Measurements from ENCODE around the gene WDR74. TPM values are rescaled to one million over a fixed set of nuclear protein-coding genes. Genes with fewer than 3 reads are reported as not detected.
A peak's percentile ranks its signal among the peaks of the same experiment; 100 is the strongest.

Gene WDR74
- total and polyA plus RNA-seq, 2 of the 13 experiments (the other 11 are each of a cell fraction or from before 2014, with no cell fraction given), result 77.0 to 83.3 TPM

DNA sequence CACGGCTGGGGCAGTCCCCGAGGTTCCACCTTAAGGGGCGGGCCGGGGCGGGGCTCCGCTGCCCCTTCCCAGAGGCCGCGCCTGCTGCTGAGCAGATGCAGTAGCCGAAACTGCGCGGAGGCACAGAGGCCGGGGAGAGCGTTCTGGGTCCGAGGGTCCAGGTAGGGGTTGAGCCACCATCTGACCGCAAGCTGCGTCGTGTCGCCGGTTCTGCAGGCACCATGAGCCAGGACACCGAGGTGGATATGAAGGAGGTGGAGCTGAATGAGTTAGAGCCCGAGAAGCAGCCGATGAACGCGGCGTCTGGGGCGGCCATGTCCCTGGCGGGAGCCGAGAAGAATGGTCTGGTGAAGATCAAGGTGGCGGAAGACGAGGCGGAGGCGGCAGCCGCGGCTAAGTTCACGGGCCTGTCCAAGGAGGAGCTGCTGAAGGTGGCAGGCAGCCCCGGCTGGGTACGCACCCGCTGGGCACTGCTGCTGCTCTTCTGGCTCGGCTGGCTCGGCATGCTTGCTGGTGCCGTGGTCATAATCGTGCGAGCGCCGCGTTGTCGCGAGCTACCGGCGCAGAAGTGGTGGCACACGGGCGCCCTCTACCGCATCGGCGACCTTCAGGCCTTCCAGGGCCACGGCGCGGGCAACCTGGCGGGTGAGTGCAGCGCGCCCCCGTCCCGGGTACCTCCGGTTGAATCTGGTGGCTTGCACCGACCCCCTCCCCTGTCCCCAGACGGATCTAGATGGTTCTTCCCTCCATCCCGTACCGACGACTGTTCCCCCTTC, 41.6 kb upstream of the WDR74 start, which contains the start of gene SLC3A2 (continued):
- TF ChIP-seq ZNF883 (CRISPR knock-in tag; IDR thresholded peaks at IDR 0.05; ENCODE audit: not compliant biosample characterization), result peak; percentile 79
- no peak for TF ChIP-seq ELF4 (CRISPR knock-in tag; IDR thresholded peaks at IDR 0.05; ENCODE audit: borderline replicate concordance)
- TF ChIP-seq, protein P1, sequence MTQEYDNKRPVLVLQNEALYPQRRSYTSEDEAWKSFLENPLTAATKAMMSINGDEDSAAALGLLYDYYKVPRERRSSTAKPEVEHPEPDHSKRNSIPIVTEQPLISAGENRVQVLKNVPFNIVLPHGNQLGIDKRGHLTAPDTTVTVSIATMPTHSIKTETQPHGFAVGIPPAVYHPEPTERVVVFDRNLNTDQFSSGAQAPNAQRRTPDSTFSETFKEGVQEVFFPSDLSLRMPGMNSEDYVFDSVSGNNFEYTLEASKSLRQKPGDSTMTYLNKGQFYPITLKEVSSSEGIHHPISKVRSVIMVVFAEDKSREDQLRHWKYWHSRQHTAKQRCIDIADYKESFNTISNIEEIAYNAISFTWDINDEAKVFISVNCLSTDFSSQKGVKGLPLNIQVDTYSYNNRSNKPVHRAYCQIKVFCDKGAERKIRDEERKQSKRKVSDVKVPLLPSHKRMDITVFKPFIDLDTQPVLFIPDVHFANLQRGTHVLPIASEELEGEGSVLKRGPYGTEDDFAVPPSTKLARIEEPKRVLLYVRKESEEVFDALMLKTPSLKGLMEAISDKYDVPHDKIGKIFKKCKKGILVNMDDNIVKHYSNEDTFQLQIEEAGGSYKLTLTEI (CRISPR knock-in tag; conservative IDR thresholded peaks at IDR 0.05), result no peak
- TF ChIP-seq AHR (CRISPR knock-in tag; IDR thresholded peaks at IDR 0.05), result peak; percentile 72; the same call in 1 of the 2 replicates
- TF ChIP-seq, protein P2, sequence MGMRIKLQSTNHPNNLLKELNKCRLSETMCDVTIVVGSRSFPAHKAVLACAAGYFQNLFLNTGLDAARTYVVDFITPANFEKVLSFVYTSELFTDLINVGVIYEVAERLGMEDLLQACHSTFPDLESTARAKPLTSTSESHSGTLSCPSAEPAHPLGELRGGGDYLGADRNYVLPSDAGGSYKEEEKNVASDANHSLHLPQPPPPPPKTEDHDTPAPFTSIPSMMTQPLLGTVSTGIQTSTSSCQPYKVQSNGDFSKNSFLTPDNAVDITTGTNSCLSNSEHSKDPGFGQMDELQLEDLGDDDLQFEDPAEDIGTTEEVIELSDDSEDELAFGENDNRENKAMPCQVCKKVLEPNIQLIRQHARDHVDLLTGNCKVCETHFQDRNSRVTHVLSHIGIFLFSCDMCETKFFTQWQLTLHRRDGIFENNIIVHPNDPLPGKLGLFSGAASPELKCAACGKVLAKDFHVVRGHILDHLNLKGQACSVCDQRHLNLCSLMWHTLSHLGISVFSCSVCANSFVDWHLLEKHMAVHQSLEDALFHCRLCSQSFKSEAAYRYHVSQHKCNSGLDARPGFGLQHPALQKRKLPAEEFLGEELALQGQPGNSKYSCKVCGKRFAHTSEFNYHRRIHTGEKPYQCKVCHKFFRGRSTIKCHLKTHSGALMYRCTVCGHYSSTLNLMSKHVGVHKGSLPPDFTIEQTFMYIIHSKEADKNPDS (CRISPR knock-in tag; IDR thresholded peaks at IDR 0.05), result no peak
- no peak for TF ChIP-seq KLF9 (CRISPR knock-in tag; IDR thresholded peaks at IDR 0.05; ENCODE audit: low read depth)
- TF ChIP-seq ZNF546 (CRISPR knock-in tag; conservative IDR thresholded peaks at IDR 0.05), result no peak
- TF ChIP-seq GPN1 (CRISPR knock-in tag; IDR thresholded peaks at IDR 0.05; ENCODE audit: borderline replicate concordance), result peak; percentile 51; the same call in 1 of the 2 replicates
- TF ChIP-seq SNRNP70 (IDR thresholded peaks at IDR 0.05; ENCODE audit: low read depth, low read length), result no peak
- TF ChIP-seq, protein P3, sequence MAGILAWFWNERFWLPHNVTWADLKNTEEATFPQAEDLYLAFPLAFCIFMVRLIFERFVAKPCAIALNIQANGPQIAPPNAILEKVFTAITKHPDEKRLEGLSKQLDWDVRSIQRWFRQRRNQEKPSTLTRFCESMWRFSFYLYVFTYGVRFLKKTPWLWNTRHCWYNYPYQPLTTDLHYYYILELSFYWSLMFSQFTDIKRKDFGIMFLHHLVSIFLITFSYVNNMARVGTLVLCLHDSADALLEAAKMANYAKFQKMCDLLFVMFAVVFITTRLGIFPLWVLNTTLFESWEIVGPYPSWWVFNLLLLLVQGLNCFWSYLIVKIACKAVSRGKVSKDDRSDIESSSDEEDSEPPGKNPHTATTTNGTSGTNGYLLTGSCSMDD (CRISPR knock-in tag; IDR thresholded peaks at IDR 0.05), result no peak
- TF ChIP-seq, protein P4, sequence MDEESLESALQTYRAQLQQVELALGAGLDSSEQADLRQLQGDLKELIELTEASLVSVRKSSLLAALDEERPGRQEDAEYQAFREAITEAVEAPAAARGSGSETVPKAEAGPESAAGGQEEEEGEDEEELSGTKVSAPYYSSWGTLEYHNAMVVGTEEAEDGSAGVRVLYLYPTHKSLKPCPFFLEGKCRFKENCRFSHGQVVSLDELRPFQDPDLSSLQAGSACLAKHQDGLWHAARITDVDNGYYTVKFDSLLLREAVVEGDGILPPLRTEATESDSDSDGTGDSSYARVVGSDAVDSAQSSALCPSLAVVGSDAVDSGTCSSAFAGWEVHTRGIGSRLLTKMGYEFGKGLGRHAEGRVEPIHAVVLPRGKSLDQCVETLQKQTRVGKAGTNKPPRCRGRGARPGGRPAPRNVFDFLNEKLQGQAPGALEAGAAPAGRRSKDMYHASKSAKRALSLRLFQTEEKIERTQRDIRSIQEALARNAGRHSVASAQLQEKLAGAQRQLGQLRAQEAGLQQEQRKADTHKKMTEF (CRISPR knock-in tag; IDR thresholded peaks at IDR 0.05), result peak; percentile 78; the same call in 1 of the 2 replicates
- TF ChIP-seq ZNF557 (CRISPR knock-in tag; IDR thresholded peaks at IDR 0.05), result no peak
- TF ChIP-seq ZNF274 (CRISPR knock-in tag; IDR thresholded peaks at IDR 0.05), result peak; percentile 81
- no peak for TF ChIP-seq TSC22D2 (CRISPR knock-in tag; IDR thresholded peaks at IDR 0.05; ENCODE audit: borderline replicate concordance)
- TF ChIP-seq, protein P5, sequence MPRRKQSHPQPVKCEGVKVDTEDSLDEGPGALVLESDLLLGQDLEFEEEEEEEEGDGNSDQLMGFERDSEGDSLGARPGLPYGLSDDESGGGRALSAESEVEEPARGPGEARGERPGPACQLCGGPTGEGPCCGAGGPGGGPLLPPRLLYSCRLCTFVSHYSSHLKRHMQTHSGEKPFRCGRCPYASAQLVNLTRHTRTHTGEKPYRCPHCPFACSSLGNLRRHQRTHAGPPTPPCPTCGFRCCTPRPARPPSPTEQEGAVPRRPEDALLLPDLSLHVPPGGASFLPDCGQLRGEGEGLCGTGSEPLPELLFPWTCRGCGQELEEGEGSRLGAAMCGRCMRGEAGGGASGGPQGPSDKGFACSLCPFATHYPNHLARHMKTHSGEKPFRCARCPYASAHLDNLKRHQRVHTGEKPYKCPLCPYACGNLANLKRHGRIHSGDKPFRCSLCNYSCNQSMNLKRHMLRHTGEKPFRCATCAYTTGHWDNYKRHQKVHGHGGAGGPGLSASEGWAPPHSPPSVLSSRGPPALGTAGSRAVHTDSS (CRISPR knock-in tag; conservative IDR thresholded peaks at IDR 0.05), result no peak
- 0 out of 2 replicates have a peak, but pooled peaks have one; percentile 26 for TF ChIP-seq FIP1L1 (IDR thresholded peaks at IDR 0.05; ENCODE audit: borderline replicate concordance, insufficient read depth, low read depth, low read length)
- no peak for TF ChIP-seq ZNF672 (CRISPR knock-in tag; IDR thresholded peaks at IDR 0.05)
- no peak for TF ChIP-seq ZBTB8A (CRISPR knock-in tag; IDR thresholded peaks at IDR 0.05; ENCODE audit: borderline replicate concordance, low read depth)
- TF ChIP-seq NCOA2 (CRISPR knock-in tag; IDR thresholded peaks at IDR 0.05), result peak; percentile 38; the same call in 1 of the 2 replicates
- TF ChIP-seq KDM6A (CRISPR knock-in tag; IDR thresholded peaks at IDR 0.05; ENCODE audit: low read depth), result no peak
- peak; percentile 42; the same call in 1 of the 2 replicates for TF ChIP-seq ZBTB7A (CRISPR knock-in tag; IDR thresholded peaks at IDR 0.05)
- peak; percentile 34 for TF ChIP-seq PHF5A (CRISPR knock-in tag; IDR thresholded peaks at IDR 0.05; ENCODE audit: low read depth, unreplicated experiment)

All from HepG2 (cell line).